GM23338 (cell line): ENCODE results near the gene ILDR2.

Experiments used
- CREB1 ChIP-seq: fragments of 250-450 bp; sonication (Bioruptor Pico); IDR thresholded peaks from 2 replicates; pipeline ENCODE4 v1.5.0; 2020; ENCODE audit warnings: low read depth, mild to moderate bottlenecking, moderate library complexity
- ETS1 ChIP-seq: IDR thresholded peaks from 2 replicates; pipeline ENCODE4 v1.6.1; 2016; ENCODE audit warnings: antibody characterized with exemption
- EZH2 ChIP-seq: fragments of 200-600 bp; sonication (generic); IDR thresholded peaks from one replicate; pipeline ENCODE4 v1.8.0; 2017; ENCODE audit warnings: antibody characterized with exemption, mild to moderate bottlenecking, low read depth; ENCODE audit not compliant: unreplicated experiment
- EZH2phosphoT487 ChIP-seq: fragments of 200-600 bp; sonication (generic); IDR thresholded peaks from one replicate; pipeline ENCODE4 v1.8.1; 2018; ENCODE audit warnings: antibody characterized with exemption; ENCODE audit not compliant: unreplicated experiment
- JUNB ChIP-seq: IDR thresholded peaks from one replicate; pipeline ENCODE4 v1.6.1; 2016; ENCODE audit warnings: antibody characterized with exemption; ENCODE audit not compliant: unreplicated experiment
- NANOG ChIP-seq: IDR thresholded peaks from 2 replicates; pipeline ENCODE4 v1.6.1; 2016; ENCODE audit warnings: antibody characterized with exemption, borderline replicate concordance
- POLR2AphosphoS5 ChIP-seq: IDR thresholded peaks from 2 replicates; pipeline ENCODE4 v1.6.1; 2016; ENCODE audit warnings: antibody characterized with exemption, low read depth
- REST ChIP-seq: IDR thresholded peaks from one replicate; pipeline ENCODE4 v1.6.1; 2018; ENCODE audit warnings: antibody characterized with exemption; ENCODE audit not compliant: unreplicated experiment
- STAT1 ChIP-seq: IDR thresholded peaks from one replicate; pipeline ENCODE4 v1.6.1; 2016; ENCODE audit warnings: antibody characterized with exemption; ENCODE audit not compliant: unreplicated experiment
- ZNF114 ChIP-seq: fragments of 250-450 bp; sonication (Bioruptor Pico); IDR thresholded peaks from 2 replicates; pipeline ENCODE4 v1.5.0; 2020; ENCODE audit warnings: mild to moderate bottlenecking, moderate library complexity
- ZNF331 ChIP-seq: fragments of 250-450 bp; sonication (Bioruptor Pico); IDR thresholded peaks from 2 replicates; pipeline ENCODE4 v1.5.0; 2020; ENCODE audit warnings: low read depth, mild to moderate bottlenecking, moderate library complexity
- TF ChIP-seq, protein P1 (sequence below), 2 experiments: fragments of 200-600 bp in 1 of 2; sonication (generic) in 1 of 2; conservative IDR thresholded peaks; 2 replicates each; pipeline versions ENCODE4 v1.5.1 to v1.6.1; 2016 to 2017; ENCODE audit warnings: antibody characterized with exemption in 2 of 2, low read depth in 2 of 2, mild to moderate bottlenecking in 2 of 2, moderate library complexity in 1 of 2
- TF ChIP-seq, protein P2 (sequence below): fragments of 250-450 bp; sonication (Bioruptor Pico); IDR thresholded peaks from 2 replicates; pipeline ENCODE4 v1.5.0; 2020; ENCODE audit warnings: mild to moderate bottlenecking, moderate library complexity

- TF ChIP-seq, protein P1, sequence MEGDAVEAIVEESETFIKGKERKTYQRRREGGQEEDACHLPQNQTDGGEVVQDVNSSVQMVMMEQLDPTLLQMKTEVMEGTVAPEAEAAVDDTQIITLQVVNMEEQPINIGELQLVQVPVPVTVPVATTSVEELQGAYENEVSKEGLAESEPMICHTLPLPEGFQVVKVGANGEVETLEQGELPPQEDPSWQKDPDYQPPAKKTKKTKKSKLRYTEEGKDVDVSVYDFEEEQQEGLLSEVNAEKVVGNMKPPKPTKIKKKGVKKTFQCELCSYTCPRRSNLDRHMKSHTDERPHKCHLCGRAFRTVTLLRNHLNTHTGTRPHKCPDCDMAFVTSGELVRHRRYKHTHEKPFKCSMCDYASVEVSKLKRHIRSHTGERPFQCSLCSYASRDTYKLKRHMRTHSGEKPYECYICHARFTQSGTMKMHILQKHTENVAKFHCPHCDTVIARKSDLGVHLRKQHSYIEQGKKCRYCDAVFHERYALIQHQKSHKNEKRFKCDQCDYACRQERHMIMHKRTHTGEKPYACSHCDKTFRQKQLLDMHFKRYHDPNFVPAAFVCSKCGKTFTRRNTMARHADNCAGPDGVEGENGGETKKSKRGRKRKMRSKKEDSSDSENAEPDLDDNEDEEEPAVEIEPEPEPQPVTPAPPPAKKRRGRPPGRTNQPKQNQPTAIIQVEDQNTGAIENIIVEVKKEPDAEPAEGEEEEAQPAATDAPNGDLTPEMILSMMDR (conservative IDR thresholded peaks at IDR 0.05; ENCODE audit: low read depth in 2 of 2) = no peak
- no peak for TF ChIP-seq REST
- no peak for TF ChIP-seq EZH2phosphoT487
- TF ChIP-seq EZH2 = no peak
- TF ChIP-seq CREB1 (CRISPR knock-in tag) = no peak
- no peak for TF ChIP-seq JUNB
- no peak for TF ChIP-seq POLR2AphosphoS5
- no peak for TF ChIP-seq ETS1
- TF ChIP-seq NANOG = no peak
- TF ChIP-seq, protein P2, sequence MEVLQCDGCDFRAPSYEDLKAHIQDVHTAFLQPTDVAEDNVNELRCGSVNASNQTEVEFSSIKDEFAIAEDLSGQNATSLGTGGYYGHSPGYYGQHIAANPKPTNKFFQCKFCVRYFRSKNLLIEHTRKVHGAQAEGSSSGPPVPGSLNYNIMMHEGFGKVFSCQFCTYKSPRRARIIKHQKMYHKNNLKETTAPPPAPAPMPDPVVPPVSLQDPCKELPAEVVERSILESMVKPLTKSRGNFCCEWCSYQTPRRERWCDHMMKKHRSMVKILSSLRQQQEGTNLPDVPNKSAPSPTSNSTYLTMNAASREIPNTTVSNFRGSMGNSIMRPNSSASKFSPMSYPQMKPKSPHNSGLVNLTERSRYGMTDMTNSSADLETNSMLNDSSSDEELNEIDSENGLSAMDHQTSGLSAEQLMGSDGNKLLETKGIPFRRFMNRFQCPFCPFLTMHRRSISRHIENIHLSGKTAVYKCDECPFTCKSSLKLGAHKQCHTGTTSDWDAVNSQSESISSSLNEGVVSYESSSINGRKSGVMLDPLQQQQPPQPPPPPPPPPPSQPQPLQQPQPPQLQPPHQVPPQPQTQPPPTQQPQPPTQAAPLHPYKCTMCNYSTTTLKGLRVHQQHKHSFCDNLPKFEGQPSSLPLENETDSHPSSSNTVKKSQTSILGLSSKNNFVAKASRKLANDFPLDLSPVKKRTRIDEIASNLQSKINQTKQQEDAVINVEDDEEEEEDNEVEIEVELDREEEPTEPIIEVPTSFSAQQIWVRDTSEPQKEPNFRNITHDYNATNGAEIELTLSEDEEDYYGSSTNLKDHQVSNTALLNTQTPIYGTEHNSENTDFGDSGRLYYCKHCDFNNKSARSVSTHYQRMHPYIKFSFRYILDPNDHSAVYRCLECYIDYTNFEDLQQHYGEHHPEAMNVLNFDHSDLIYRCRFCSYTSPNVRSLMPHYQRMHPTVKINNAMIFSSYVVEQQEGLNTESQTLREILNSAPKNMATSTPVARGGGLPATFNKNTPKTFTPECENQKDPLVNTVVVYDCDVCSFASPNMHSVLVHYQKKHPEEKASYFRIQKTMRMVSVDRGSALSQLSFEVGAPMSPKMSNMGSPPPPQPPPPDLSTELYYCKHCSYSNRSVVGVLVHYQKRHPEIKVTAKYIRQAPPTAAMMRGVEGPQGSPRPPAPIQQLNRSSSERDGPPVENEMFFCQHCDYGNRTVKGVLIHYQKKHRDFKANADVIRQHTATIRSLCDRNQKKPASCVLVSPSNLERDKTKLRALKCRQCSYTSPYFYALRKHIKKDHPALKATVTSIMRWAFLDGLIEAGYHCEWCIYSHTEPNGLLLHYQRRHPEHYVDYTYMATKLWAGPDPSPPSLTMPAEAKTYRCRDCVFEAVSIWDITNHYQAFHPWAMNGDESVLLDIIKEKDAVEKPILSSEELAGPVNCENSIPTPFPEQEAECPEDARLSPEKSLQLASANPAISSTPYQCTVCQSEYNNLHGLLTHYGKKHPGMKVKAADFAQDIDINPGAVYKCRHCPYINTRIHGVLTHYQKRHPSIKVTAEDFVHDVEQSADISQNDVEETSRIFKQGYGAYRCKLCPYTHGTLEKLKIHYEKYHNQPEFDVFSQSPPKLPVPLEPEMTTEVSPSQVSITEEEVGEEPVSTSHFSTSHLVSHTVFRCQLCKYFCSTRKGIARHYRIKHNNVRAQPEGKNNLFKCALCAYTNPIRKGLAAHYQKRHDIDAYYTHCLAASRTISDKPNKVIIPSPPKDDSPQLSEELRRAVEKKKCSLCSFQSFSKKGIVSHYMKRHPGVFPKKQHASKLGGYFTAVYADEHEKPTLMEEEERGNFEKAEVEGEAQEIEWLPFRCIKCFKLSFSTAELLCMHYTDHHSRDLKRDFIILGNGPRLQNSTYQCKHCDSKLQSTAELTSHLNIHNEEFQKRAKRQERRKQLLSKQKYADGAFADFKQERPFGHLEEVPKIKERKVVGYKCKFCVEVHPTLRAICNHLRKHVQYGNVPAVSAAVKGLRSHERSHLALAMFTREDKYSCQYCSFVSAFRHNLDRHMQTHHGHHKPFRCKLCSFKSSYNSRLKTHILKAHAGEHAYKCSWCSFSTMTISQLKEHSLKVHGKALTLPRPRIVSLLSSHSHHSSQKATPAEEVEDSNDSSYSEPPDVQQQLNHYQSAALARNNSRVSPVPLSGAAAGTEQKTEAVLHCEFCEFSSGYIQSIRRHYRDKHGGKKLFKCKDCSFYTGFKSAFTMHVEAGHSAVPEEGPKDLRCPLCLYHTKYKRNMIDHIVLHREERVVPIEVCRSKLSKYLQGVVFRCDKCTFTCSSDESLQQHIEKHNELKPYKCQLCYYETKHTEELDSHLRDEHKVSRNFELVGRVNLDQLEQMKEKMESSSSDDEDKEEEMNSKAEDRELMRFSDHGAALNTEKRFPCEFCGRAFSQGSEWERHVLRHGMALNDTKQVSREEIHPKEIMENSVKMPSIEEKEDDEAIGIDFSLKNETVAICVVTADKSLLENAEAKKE (CRISPR knock-in tag) = no peak
- TF ChIP-seq STAT1 = no peak
- TF ChIP-seq ZNF331 (CRISPR knock-in tag) = no peak
- no peak for TF ChIP-seq ZNF114 (CRISPR knock-in tag)
These were observed 18.5 kb downstream of the ILDR2 start for GRCh38 chr1:166956872-166957271.
